Endodermal cell (in vitro differentiated cells): ENCODE results near the gene LEMD1. TPM values are rescaled to one million over a fixed set of nuclear protein-coding genes. Genes with fewer than 3 reads are reported as not detected.
A peak's percentile ranks its signal among the peaks of the same experiment; 100 is the strongest.

Experiments
- DNase-seq: peaks from one replicate; pipeline ENCODE4 v3.0.0-alpha.2; 2017
- H3K27ac ChIP-seq: 2 replicates; pipeline ENCODE4 v1.5.1; 2013; ENCODE audit warnings: mild to moderate bottlenecking, low read depth, low read length, moderate library complexity
- H3K27me3 ChIP-seq: 2 replicates; pipeline ENCODE4 v1.6.1; 2013; ENCODE audit warnings: mild to moderate bottlenecking, low read length, moderate library complexity; ENCODE audit not compliant: insufficient read depth, control insufficient read depth, poor library complexity, severe bottlenecking
- H3K36me3 ChIP-seq: 2 replicates; pipeline ENCODE4 v1.7.0; 2013; ENCODE audit warnings: mild to moderate bottlenecking, low read length, moderate library complexity; ENCODE audit not compliant: control insufficient read depth, insufficient read depth
- H3K4me1 ChIP-seq: one replicate; pipeline ENCODE4 v1.7.0; 2013; ENCODE audit warnings: low read length; ENCODE audit not compliant: control insufficient read depth, insufficient read depth
- H3K4me3 ChIP-seq: 2 replicates; pipeline ENCODE4 v1.5.1; 2013; ENCODE audit warnings: mild to moderate bottlenecking, low read length, moderate library complexity
- H3K9ac ChIP-seq: 2 replicates; pipeline ENCODE4 v1.6.1; 2013; ENCODE audit warnings: mild to moderate bottlenecking, low read length, moderate library complexity; ENCODE audit not compliant: poor library complexity, severe bottlenecking; ENCODE audit errors: extremely low read depth
- H3K9me3 ChIP-seq: 2 replicates; pipeline ENCODE4 v1.6.1; 2013; ENCODE audit warnings: mild to moderate bottlenecking, low read length, moderate library complexity; ENCODE audit not compliant: control insufficient read depth
- H3K27ac Mint-ChIP-seq: 2 replicates; pipeline ENCODE4 v1.8.0; 2020; ENCODE audit warnings: mixed read lengths
- H3K27me3 Mint-ChIP-seq: 2 replicates; pipeline ENCODE4 v1.8.0; 2021; ENCODE audit warnings: mild to moderate bottlenecking, mixed read lengths; ENCODE audit not compliant: insufficient read depth
- H3K36me3 Mint-ChIP-seq: 2 replicates; pipeline ENCODE4 v1.8.0; 2020; ENCODE audit warnings: low read depth, mixed read lengths
- H3K4me1 Mint-ChIP-seq: 2 replicates; pipeline ENCODE4 v1.8.0; 2020; ENCODE audit warnings: mixed read lengths
- H3K4me3 Mint-ChIP-seq: 2 replicates; pipeline ENCODE4 v1.8.0; 2020; ENCODE audit warnings: mild to moderate bottlenecking, moderate library complexity, mixed read lengths
- H3K9me3 Mint-ChIP-seq: 2 replicates; pipeline ENCODE4 v1.8.0; 2020; ENCODE audit warnings: mild to moderate bottlenecking, mixed read lengths
- CTCF ChIP-seq: fragments of 200-600 bp; sonication (generic); conservative IDR thresholded peaks from 2 replicates; pipeline ENCODE4 v1.5.0; 2021; ENCODE audit warnings: antibody characterized with exemption, mild to moderate bottlenecking
- WGBS, 2 experiments: methylation state at CpG; one replicate each; pipeline versions ENCODE4 v1.1.5 to v1.1.7; 2013; ENCODE audit warnings: missing lambda C conversion rate in 2 of 2, mixed read lengths in 1 of 2; ENCODE audit not compliant: insufficient coverage in 1 of 2, insufficient read length in 1 of 2; 5-methylcytosine and 5-hydroxymethylcytosine counted together
- total RNA-seq, 2 donors: library from RNA; stranded (reverse); fragmentation: NEBNext Ultra II Directional in 1 of 2; extraction: Animal tissue kit (Norgen Biotek cat#: 25700) in 1 of 2; gene quantifications; 2 replicates in 1 of 2; 3 replicates in 1 of 2; pipeline ENCODE4 v1.2.1, GENCODE V29; 2021

The LEMD1 gene
- total RNA-seq, 2 donors from 2014 or later: 13.5 to 16.7 TPM

GRCh38 chr1:205417870-205418635 is 3.8 kb downstream of the LEMD1 start:
- H3K27me3 ChIP-seq: no peaks in the 10 kb centered on the region
- Mint-ChIP-seq H3K4me3 (no peak overlapping the region), H3K27ac (no peak overlapping the region), H3K9me3 (no peaks in the 10 kb centered on the region), H3K4me1 (no peaks in the 10 kb centered on the region), H3K27me3 (peaks cover 7% of the 10 kb centered on the region), H3K36me3 (no peaks in the 10 kb centered on the region)
- whole genome bisulfite sequencing, 2 experiments: 96 to 98% methylated on average over 9 of the region's 10 CpGs
- no peak for TF ChIP-seq CTCF
- no peaks in the 10 kb centered on the region for H3K4me1 ChIP-seq
- H3K36me3 ChIP-seq: no peaks in the 10 kb centered on the region
- no peak overlapping the region for H3K27ac ChIP-seq
- no peak overlapping the region for H3K4me3 ChIP-seq
- DNase-seq: peak; percentile 29
- H3K9me3 ChIP-seq: no peaks in the 10 kb centered on the region
- no peak overlapping the region for H3K9ac ChIP-seq

- Mint-ChIP-seq H3K9me3 (no peaks in the 10 kb centered on the region), H3K4me3 (no peak overlapping the region), H3K27ac (no peak overlapping the region), H3K4me1 (no peaks in the 10 kb centered on the region), H3K27me3 (peaks cover 11% of the 10 kb centered on the region), H3K36me3 (no peaks in the 10 kb centered on the region)
- DNase-seq: no peak
- WGBS, 2 experiments: 88 to 96% methylated on average over 2 of the region's 2 CpGs
- Histone ChIP-seq H3K36me3 (no peaks in the 10 kb centered on the region), H3K27ac (no peak overlapping the region), H3K4me3 (no peak overlapping the region), H3K9ac (no peak overlapping the region), H3K9me3 (no peaks in the 10 kb centered on the region), H3K4me1 (no peaks in the 10 kb centered on the region), H3K27me3 (no peaks in the 10 kb centered on the region)
- TF ChIP-seq CTCF: no peak
Measured at GRCh38 chr1:205416322-205416721, 5.5 kb downstream of the LEMD1 start.

GRCh38 chr1:205410581-205411298 is 11.1 kb downstream of the LEMD1 start:
- Mint-ChIP-seq H3K27ac (no peak overlapping the region), H3K4me3 (no peak overlapping the region), H3K9me3 (peaks cover 15% of the 10 kb centered on the region), H3K27me3 (peaks cover 16% of the 10 kb centered on the region), H3K36me3 (peaks cover 2% of the 10 kb centered on the region), H3K4me1 (no peaks in the 10 kb centered on the region)
- Histone ChIP-seq H3K36me3 (no peaks in the 10 kb centered on the region), H3K9me3 (peaks cover 7% of the 10 kb centered on the region), H3K4me1 (no peaks in the 10 kb centered on the region), H3K27ac (no peak overlapping the region), H3K27me3 (no peaks in the 10 kb centered on the region), H3K9ac (no peak overlapping the region), H3K4me3 (no peak overlapping the region)
- no peak for TF ChIP-seq CTCF
- DNase-seq: no peak
- 94 to 96% methylated on average over 5 of the region's 5 CpGs for WGBS, 2 experiments
